Measurements from ENCODE around the gene CEACAM19. TPM values are rescaled to one million over a fixed set of nuclear protein-coding genes. Genes with fewer than 3 reads are reported as not detected.

Gene CEACAM19
- total and polyA plus RNA-seq, 2 of the 8 experiments (the other 6 are each of a cell fraction or from before 2014, with no cell fraction given) = 3.1 to 3.4 TPM

- Histone ChIP-seq H3K36me3 (ENCODE audit: control insufficient read depth in 2 of 4, insufficient read depth in 4 of 4, low read length in 3 of 4) (no peaks in the 10 kb centered on the region), H3K23me2 (ENCODE audit: low read depth, low read length) (no peaks in the 10 kb centered on the region), H3K4ac (replicated peaks; ENCODE audit: insufficient read length, low read depth, low read length) (peak within 1 kb of the TSS; percentile 60), H3K27ac (ENCODE audit: low read depth, low read length) (no peak within 1 kb of the TSS), H3K56ac (replicated peaks; ENCODE audit: insufficient read length, low read depth, low read length) (no peak within 1 kb of the TSS), H2BK120ac (replicated peaks; ENCODE audit: low read depth, low read length) (no peak within 1 kb of the TSS), H3K4me2 (ENCODE audit: insufficient read depth in 1 of 2, low read depth in 2 of 2, low read length in 2 of 2) (no peak within 1 kb of the TSS), H3K79me1 (ENCODE audit: low read depth, low read length) (no peaks in the 10 kb centered on the region), H3K4me1 (replicated peaks in 1 of 4; ENCODE audit: control insufficient read depth in 3 of 4, insufficient read depth in 4 of 4, low read length in 3 of 4) (peaks cover 0 to 7% (median 2%) of the 10 kb centered on the region in 4 experiments; a peak in 3 of 7 replicates), H4K8ac (ENCODE audit: extremely low read depth, insufficient read depth, low read length) (no peak within 1 kb of the TSS), H3K9me3 (ENCODE audit: insufficient read depth in 2 of 2, low read depth in 1 of 2, low read length in 1 of 2) (no peaks in the 10 kb centered on the region), H4K91ac (replicated peaks; ENCODE audit: insufficient read length, low read length) (no peak within 1 kb of the TSS), H2AFZ (ENCODE audit: low read length) (no peak within 1 kb of the TSS), H4K20me1 (replicated peaks in 1 of 2; ENCODE audit: control insufficient read depth in 1 of 2, insufficient read depth in 2 of 2, low read length in 2 of 2) (no peaks in the 10 kb centered on the region), H3K4me3 (ENCODE audit: extremely low read depth in 1 of 4, insufficient read depth in 2 of 4, low read depth in 3 of 4, low read length in 4 of 4) (no peak within 1 kb of the TSS), H2BK15ac (ENCODE audit: low read length) (0 out of 2 replicates have a peak within 1 kb of the TSS, but pooled peaks have one; percentile 61), H3K27me3 (replicated peaks in 1 of 4; ENCODE audit: control insufficient read depth in 3 of 4, extremely low read depth in 1 of 4, insufficient read depth in 3 of 4, low read length in 3 of 4) (no peaks in the 10 kb centered on the region), H3K9ac (replicated peaks in 1 of 4; ENCODE audit: extremely low read depth in 1 of 4, low read depth in 3 of 4, low read length in 3 of 4) (no peak within 1 kb of the TSS), H3K23ac (ENCODE audit: insufficient read length) (no peak within 1 kb of the TSS), H2BK12ac (ENCODE audit: low read depth, low read length) (peak within 1 kb of the TSS; percentile 27; the same call in 1 of the 2 replicates), H4K5ac (ENCODE audit: insufficient read length, low read depth, low read length) (no peak within 1 kb of the TSS), H3K18ac (ENCODE audit: extremely low read depth, low read length) (no peak within 1 kb of the TSS), H2BK5ac (ENCODE audit: low read depth, low read length) (no peak within 1 kb of the TSS), H3K14ac (ENCODE audit: insufficient read length) (no peak within 1 kb of the TSS), H2BK20ac (ENCODE audit: low read length) (no peak within 1 kb of the TSS), H3K79me2 (ENCODE audit: control insufficient read depth in 1 of 2, insufficient read depth in 2 of 2, low read length in 2 of 2) (no peaks in the 10 kb centered on the region), H2AK5ac (ENCODE audit: low read depth, low read length) (no peak within 1 kb of the TSS)
- FAIRE-seq (no peak), DNase-seq (ENCODE audit: low read depth in 1 of 2, low spot score in 2 of 2) (no peak)
- ChIA-PET CTCF (ENCODE audit: partially characterized antibody) (no interaction called here), POLR2A (ENCODE audit: partially characterized antibody) (no interaction called here)
- 86% methylated on average over 12 of the region's 13 CpGs; no CpG with 5 or more reads in 1 of the 2 experiments for WGBS, 2 experiments (ENCODE audit: extremely low coverage in 1 of 2, insufficient coverage in 1 of 2, insufficient read length in 1 of 2, insufficient replicate concordance in 2 of 2, low coverage in 1 of 2, low lambda C conversion rate in 2 of 2, missing lambda C conversion rate in 1 of 2)
- no peak for TF ChIP-seq POU5F1 (IDR thresholded peaks at IDR 0.05; ENCODE audit: low read depth, low read length)
- TF ChIP-seq SIRT6 (IDR thresholded peaks at IDR 0.05; ENCODE audit: low read length) = no peak
- TF ChIP-seq HDAC6 (IDR thresholded peaks at IDR 0.05; ENCODE audit: low read depth, low read length) = no peak
- no peak for TF ChIP-seq TAF7 (optimal IDR thresholded peaks at IDR 0.05; ENCODE audit: borderline replicate concordance, low read depth, low read length)
- no peak for TF ChIP-seq ATF2 (IDR thresholded peaks at IDR 0.05; ENCODE audit: low read length)
- no peak for TF ChIP-seq CTBP2 (IDR thresholded peaks at IDR 0.05; ENCODE audit: borderline replicate concordance, insufficient read depth, insufficient read length, low read length)
- TF ChIP-seq POLR2A (IDR thresholded peaks at IDR 0.05; ENCODE audit: control extremely low read depth in 1 of 2, low read depth in 2 of 2, low read length in 2 of 2) = no peak
- TF ChIP-seq PHF8 (conservative IDR thresholded peaks at IDR 0.05; ENCODE audit: low read depth, low read length) = no peak
- TF ChIP-seq CTCF (IDR thresholded peaks at IDR 0.05; ENCODE audit: control extremely low read depth in 1 of 3, insufficient read depth in 1 of 3, low read depth in 1 of 3, low read length in 3 of 3) = no peak
Observed at GRCh38 chr19:44698492-44699201, 27.4 kb downstream of the CEACAM19 start, which contains the start of gene CEACAM16. Gene CEACAM16, plus strand, starts transcription at chr19:44699151. Its CDS starts 2,306 bp downstream, at chr19:44701457.
